GOT3 (cell line): ENCODE measurements around the gene S100A1.

Experiments used
- DNase-seq: peaks from one replicate; lab custom pipeline; 2025; ENCODE audit warnings: mixed read lengths; lab: John Stamatoyannopoulos, UW

S100A1 gene

GRCh38 chr1:153610811-153611301, 17.4 kb upstream of the S100A1 start:
- no peak for DNase-seq

- no peak for DNase-seq
Measured at GRCh38 chr1:153611356-153611755, 16.9 kb upstream of the S100A1 start.

- no peak for DNase-seq
Measured at GRCh38 chr1:153612111-153612754, 16.0 kb upstream of the S100A1 start.

- peak; percentile 30 for DNase-seq
Measured at GRCh38 chr1:153612755-153613331, 15.4 kb upstream of the S100A1 start, which contains the start of gene S100A16. Gene S100A16 (minus strand): TSS chr1:153613137. CDS start chr1:153608151, 4,986 bp downstream.

GRCh38 chr1:153613406-153613805, 14.8 kb upstream of the S100A1 start:
- no peak for DNase-seq

- DNase-seq = no peak
Measured at GRCh38 chr1:153614189-153614900, 13.9 kb upstream of the S100A1 start.

GRCh38 chr1:153614906-153615305, 13.3 kb upstream of the S100A1 start:
- no peak for DNase-seq

- DNase-seq = no peak
Measured at GRCh38 chr1:153615406-153615805, 12.8 kb upstream of the S100A1 start.

- no peak for DNase-seq
Measured at GRCh38 chr1:153616144-153616916, 11.9 kb upstream of the S100A1 start, which contains the start of gene S100A14. Gene S100A14 (minus strand): TSS chr1:153616325. CDS start chr1:153615858, 467 bp downstream.

GRCh38 chr1:153616917-153617311, 11.3 kb upstream of the S100A1 start:
- no peak for DNase-seq

- DNase-seq = peak; percentile 35
Measured at GRCh38 chr1:153617663-153618062, 10.6 kb upstream of the S100A1 start.

GRCh38 chr1:153619171-153619570, 9.1 kb upstream of the S100A1 start:
- no peak for DNase-seq

- DNase-seq = no peak
Measured at GRCh38 chr1:153623101-153623500, 5.1 kb upstream of the S100A1 start.

GRCh38 chr1:153624965-153625611, 3.1 kb upstream of the S100A1 start:
- DNase-seq = no peak

GRCh38 chr1:153626477-153626903, 1.7 kb upstream of the S100A1 start:
- DNase-seq = no peak

- DNase-seq = peak; percentile 64
Measured at GRCh38 chr1:153626904-153627714, 1.1 kb upstream of the S100A1 start, which contains the start of gene S100A13. Gene S100A13 (minus strand): TSS chr1:153627505. CDS start chr1:153626472, 1,033 bp downstream.

- no peak for DNase-seq
Measured at GRCh38 chr1:153628638-153629342, 556 bp downstream of the S100A1 start.

- DNase-seq = no peak
Measured at GRCh38 chr1:153629343-153629665, 1.1 kb downstream of the S100A1 start.

GRCh38 chr1:153629971-153630370, 1.7 kb downstream of the S100A1 start:
- DNase-seq = no peak

GRCh38 chr1:153630384-153630783, 2.1 kb downstream of the S100A1 start:
- no peak for DNase-seq
